Immature natural killer cell (primary cell): ENCODE measurements around the gene SLC2A5. TPM values are rescaled to one million over a fixed set of nuclear protein-coding genes. Genes with fewer than 3 reads are reported as not detected.

Experiments
- DNase-seq, 3 donors: peaks; one replicate each; pipeline ENCODE4 v3.0.0; 2022; ENCODE audit warnings: mixed read lengths in 1 of 3
- H3K27ac Mint-ChIP-seq, 6 donors: one replicate each; pipeline ENCODE4 v1.8.0; 2020; ENCODE audit warnings: mixed read lengths in 6 of 6, mild to moderate bottlenecking in 5 of 6, inconsistent platforms in 4 of 6, moderate library complexity in 3 of 6
- H3K27me3 Mint-ChIP-seq, 3 donors: one replicate each; pipeline ENCODE4 v1.8.0; 2020 to 2021; ENCODE audit warnings: low read depth in 3 of 3, mild to moderate bottlenecking in 3 of 3, mixed read lengths in 3 of 3, moderate library complexity in 3 of 3, inconsistent platforms in 1 of 3
- H3K36me3 Mint-ChIP-seq, 3 donors: one replicate each; pipeline ENCODE4 v1.8.0; 2020; ENCODE audit warnings: mixed read lengths in 3 of 3, inconsistent platforms in 2 of 3, mild to moderate bottlenecking in 2 of 3
- H3K4me1 Mint-ChIP-seq, 2 donors: one replicate each; pipeline ENCODE4 v1.8.0; 2020; ENCODE audit warnings: inconsistent platforms in 2 of 2, mild to moderate bottlenecking in 2 of 2, mixed read lengths in 2 of 2, moderate library complexity in 1 of 2
- H3K4me3 Mint-ChIP-seq, 5 donors: one replicate each; pipeline ENCODE4 v1.8.0; 2020; ENCODE audit warnings: mild to moderate bottlenecking in 5 of 5, mixed read lengths in 5 of 5, inconsistent platforms in 3 of 5, moderate library complexity in 3 of 5
- H3K9me3 Mint-ChIP-seq, 6 donors: one replicate each; pipeline ENCODE4 v1.8.0; 2020; ENCODE audit warnings: mild to moderate bottlenecking in 6 of 6, mixed read lengths in 6 of 6, inconsistent platforms in 4 of 6, moderate library complexity in 3 of 6
- polyA plus RNA-seq, 3 donors: library from polyadenylated mRNA; unstranded; fragments of 300-500 nt; fragmentation: Illumina TruSeq; gene quantifications; one replicate each; pipeline ENCODE4 v1.2.3, GENCODE V29; 2021

Gene SLC2A5, protein sequence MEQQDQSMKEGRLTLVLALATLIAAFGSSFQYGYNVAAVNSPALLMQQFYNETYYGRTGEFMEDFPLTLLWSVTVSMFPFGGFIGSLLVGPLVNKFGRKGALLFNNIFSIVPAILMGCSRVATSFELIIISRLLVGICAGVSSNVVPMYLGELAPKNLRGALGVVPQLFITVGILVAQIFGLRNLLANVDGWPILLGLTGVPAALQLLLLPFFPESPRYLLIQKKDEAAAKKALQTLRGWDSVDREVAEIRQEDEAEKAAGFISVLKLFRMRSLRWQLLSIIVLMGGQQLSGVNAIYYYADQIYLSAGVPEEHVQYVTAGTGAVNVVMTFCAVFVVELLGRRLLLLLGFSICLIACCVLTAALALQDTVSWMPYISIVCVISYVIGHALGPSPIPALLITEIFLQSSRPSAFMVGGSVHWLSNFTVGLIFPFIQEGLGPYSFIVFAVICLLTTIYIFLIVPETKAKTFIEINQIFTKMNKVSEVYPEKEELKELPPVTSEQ
- polyA plus RNA-seq = under 1 TPM in 1 of 3 donors, not detected in 2; 0.07 TPM

- Mint-ChIP-seq H3K4me3 (no peak within 1 kb of the TSS), H3K27me3 (peaks cover 0 to 4% (median 2%) of the 10 kb centered on the region in 3 donors), H3K27ac (peak within 1 kb of the TSS in 1 of 6 donors; percentile 17), H3K4me1 (no peaks in the 10 kb centered on the region), H3K36me3 (no peaks in the 10 kb centered on the region), H3K9me3 (no peaks in the 10 kb centered on the region)
- no peak for DNase-seq
Observed at GRCh38 chr1:9069326-9070100, at the start of gene SLC2A5. Gene SLC2A5, minus strand, starts transcription at chr1:9069635. Its CDS starts 99 bp downstream, at chr1:9069536.

- H3K4me3 Mint-ChIP-seq = no peak overlapping the region
- H3K36me3 Mint-ChIP-seq = no peaks in the 10 kb centered on the region
- no peaks in the 10 kb centered on the region for H3K9me3 Mint-ChIP-seq
- DNase-seq = no peak
- H3K4me1 Mint-ChIP-seq = peaks cover 5 to 9% of the 10 kb centered on the region in 2 donors
- H3K27ac Mint-ChIP-seq = no peak overlapping the region
- peaks cover 2 to 7% (median 5%) of the 10 kb centered on the region in 3 donors for H3K27me3 Mint-ChIP-seq
Observed at GRCh38 chr1:9118186-9118585, 48.8 kb upstream of the SLC2A5 start.

GRCh38 chr1:9115351-9116205 is 46.1 kb upstream of the SLC2A5 start:
- Mint-ChIP-seq H3K4me3 (no peak overlapping the region), H3K9me3 (no peaks in the 10 kb centered on the region), H3K27ac (peak overlapping the region in 1 of 6 donors; percentile 50), H3K27me3 (peaks cover 0 to 5% (median 3%) of the 10 kb centered on the region in 3 donors), H3K36me3 (no peaks in the 10 kb centered on the region), H3K4me1 (no peaks in the 10 kb centered on the region)
- DNase-seq = no peak

DNA sequence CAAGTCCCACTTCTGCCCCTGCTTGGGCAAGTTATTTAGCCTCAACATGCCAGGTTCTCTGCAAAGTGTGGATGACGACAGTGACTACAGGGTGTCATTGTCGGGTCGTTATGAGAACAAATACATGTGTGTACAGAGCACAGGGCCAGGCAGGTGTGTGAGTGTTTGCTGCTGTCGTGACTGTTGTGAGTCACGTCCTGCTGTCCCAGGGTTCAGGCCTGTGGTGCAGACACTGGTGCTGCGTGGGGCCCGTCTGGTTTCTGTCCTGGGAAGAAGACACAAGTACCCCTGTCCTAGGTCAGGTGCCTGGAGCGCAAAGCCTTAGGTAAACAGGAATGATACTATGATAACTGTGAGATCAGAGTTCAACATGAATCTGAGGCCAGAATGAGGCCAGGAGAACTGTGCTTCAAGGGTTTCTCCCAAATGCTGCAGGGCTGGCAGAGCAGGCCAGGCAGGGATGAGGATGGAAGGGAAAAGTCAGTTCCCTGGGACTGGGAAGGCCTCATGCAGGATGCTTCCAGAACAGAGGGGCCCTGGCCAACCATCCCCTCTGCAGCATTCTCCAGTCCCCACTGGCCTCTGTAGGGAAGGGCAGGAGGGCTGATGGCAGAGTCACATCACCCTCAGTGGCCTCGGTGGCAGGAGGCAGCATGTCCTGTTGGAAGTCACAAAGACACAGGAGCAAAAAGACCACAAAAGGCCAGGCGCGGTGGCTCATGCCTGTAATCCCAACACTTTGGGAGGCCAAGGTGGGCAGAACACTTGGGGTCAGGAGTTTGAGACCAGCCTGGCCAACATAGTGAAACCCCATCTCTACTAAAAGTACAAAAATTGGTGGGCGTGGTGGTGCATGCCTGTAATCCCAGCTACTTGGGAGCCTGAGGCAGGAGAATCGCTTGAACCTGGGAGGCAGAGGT is 43.8 kb upstream of the SLC2A5 start:
- Mint-ChIP-seq H3K9me3 (no peaks in the 10 kb centered on the region), H3K27me3 (peaks cover 0 to 3% (median 1%) of the 10 kb centered on the region in 3 donors), H3K27ac (no peak overlapping the region), H3K4me1 (no peaks in the 10 kb centered on the region), H3K4me3 (no peak overlapping the region), H3K36me3 (no peaks in the 10 kb centered on the region)
- DNase-seq = no peak

- no peak for DNase-seq
- Mint-ChIP-seq H3K4me3 (no peak overlapping the region), H3K36me3 (no peaks in the 10 kb centered on the region), H3K27ac (no peak overlapping the region), H3K27me3 (peaks cover 0 to 1% (median 0%) of the 10 kb centered on the region in 3 donors), H3K9me3 (no peaks in the 10 kb centered on the region), H3K4me1 (no peaks in the 10 kb centered on the region)
Observed at GRCh38 chr1:9111957-9112356, 42.5 kb upstream of the SLC2A5 start.

GRCh38 chr1:9111357-9111691 is 41.9 kb upstream of the SLC2A5 start:
- no peak for DNase-seq
- H3K27me3 Mint-ChIP-seq = peaks cover 0 to 1% (median 0%) of the 10 kb centered on the region in 3 donors
- H3K27ac Mint-ChIP-seq = no peak overlapping the region
- H3K9me3 Mint-ChIP-seq = no peaks in the 10 kb centered on the region
- no peak overlapping the region for H3K4me3 Mint-ChIP-seq
- no peaks in the 10 kb centered on the region for H3K36me3 Mint-ChIP-seq
- H3K4me1 Mint-ChIP-seq = no peaks in the 10 kb centered on the region

DNA sequence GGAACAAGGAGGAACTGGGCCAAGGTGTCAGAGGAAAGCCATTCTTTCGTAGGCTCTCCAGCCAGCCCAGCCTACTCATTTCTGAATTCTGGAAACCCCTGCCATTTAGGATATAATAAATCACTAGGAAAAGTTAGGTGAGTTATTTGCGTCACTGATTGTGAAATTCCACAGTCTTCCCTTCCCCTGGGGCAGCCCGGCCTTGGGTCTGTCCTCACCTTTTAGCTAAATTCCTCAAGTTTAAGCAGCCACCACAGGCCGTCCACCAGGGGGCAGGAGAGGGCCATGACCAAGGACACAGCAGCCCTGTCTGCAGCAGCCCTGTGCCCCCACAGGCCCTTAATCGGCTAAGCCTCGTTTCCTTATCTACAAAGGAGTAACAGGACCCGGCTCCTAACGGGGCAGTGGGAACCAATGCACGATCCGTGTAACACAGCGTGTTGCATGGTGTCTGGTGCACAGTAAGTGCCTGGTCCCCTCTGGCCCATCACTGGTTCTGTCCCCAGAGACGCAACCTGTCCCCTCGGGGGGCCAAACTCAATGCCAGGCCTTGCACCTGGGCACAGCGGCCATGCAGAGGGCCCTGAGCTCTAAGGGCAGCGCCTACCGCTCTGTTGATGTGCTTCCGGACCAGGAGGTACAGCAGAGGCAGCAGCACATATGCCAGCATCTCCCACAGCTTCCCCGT is 41.4 kb upstream of the SLC2A5 start:
- Mint-ChIP-seq H3K27ac (no peak overlapping the region), H3K4me1 (no peaks in the 10 kb centered on the region), H3K27me3 (peaks cover 0 to 1% (median 0%) of the 10 kb centered on the region in 3 donors), H3K9me3 (no peaks in the 10 kb centered on the region), H3K4me3 (no peak overlapping the region), H3K36me3 (no peaks in the 10 kb centered on the region)
- peak; percentile 61 to 66 (median 61) for DNase-seq

- Mint-ChIP-seq H3K4me1 (no peaks in the 10 kb centered on the region), H3K27me3 (no peaks in the 10 kb centered on the region), H3K36me3 (no peaks in the 10 kb centered on the region), H3K27ac (no peak overlapping the region), H3K9me3 (no peaks in the 10 kb centered on the region), H3K4me3 (no peak overlapping the region)
- no peak for DNase-seq
Observed at GRCh38 chr1:9108056-9108665, 38.7 kb upstream of the SLC2A5 start.

DNA sequence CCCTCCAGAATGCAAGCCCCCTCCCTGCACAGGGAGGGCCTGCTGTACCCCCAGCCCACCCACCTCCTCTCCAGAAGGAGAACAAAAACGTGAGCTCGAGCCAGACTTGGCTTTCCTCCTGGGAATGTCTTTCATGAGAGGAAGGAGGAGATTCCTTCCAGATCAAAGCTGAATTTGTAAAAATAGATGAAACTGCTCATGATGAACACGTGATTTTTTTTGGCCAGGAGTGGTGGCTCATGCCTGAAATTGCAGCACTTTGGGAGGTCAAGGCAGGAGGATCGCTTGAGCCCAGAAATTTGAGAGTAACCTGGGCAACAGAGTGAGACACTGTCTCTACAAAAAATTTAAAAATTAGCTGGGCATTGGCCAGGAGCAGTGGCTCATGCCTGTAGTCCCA is 37.7 kb upstream of the SLC2A5 start:
- H3K9me3 Mint-ChIP-seq = no peaks in the 10 kb centered on the region
- no peaks in the 10 kb centered on the region for H3K36me3 Mint-ChIP-seq
- no peak overlapping the region for H3K4me3 Mint-ChIP-seq
- no peak overlapping the region for H3K27ac Mint-ChIP-seq
- H3K27me3 Mint-ChIP-seq = no peaks in the 10 kb centered on the region
- H3K4me1 Mint-ChIP-seq = no peaks in the 10 kb centered on the region
- no peak for DNase-seq

DNA sequence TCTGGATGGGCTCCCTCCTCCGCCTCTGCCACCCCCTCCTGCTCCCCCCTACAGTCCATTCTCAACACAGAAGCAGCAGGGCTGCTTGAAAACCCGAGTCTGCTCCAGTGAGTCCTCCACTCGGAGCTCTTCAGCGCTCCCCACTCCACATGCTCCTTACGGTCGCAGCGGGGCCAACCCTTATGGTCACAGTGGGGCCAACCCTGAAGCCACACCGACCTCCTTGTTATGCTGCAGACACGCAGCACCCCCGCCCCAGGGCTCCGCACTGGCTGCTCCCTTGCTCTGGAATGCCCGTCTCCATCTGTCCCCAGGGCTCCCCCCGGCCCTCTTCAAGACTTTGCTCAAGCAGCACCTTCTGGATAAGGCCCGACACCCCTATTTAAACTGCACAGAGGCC is 36.9 kb upstream of the SLC2A5 start:
- Mint-ChIP-seq H3K9me3 (no peaks in the 10 kb centered on the region), H3K27ac (no peak overlapping the region), H3K4me3 (no peak overlapping the region), H3K4me1 (no peaks in the 10 kb centered on the region), H3K36me3 (no peaks in the 10 kb centered on the region), H3K27me3 (no peaks in the 10 kb centered on the region)
- no peak for DNase-seq

DNA sequence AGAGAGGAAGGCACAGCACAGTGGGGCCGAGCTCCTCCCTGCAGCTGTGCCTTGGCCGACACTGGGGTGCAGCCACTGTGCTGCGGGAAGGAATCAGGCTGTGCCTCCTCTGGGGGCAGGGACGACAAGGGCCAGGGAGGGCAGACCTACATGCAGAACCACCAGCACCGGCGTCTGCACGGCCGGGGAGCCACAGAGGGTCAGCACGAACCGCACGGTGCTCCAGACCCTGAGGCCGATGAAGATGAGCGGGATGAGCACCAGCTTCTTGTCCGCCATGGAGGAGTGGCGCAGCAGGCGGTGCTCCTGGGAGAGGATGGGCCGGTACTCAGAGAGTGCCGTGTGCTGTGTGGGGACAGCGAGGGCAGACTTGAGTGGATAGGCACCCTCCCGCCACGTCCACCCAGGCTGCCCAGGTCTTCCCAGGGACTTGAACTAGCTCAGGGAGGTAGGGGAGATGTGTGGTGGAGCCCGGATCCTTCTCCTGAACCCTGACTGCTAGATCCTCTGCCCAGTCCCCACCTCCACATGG is 36.0 kb upstream of the SLC2A5 start:
- Mint-ChIP-seq H3K36me3 (no peaks in the 10 kb centered on the region), H3K4me1 (no peaks in the 10 kb centered on the region), H3K27ac (no peak overlapping the region), H3K4me3 (no peak overlapping the region), H3K9me3 (no peaks in the 10 kb centered on the region), H3K27me3 (no peaks in the 10 kb centered on the region)
- DNase-seq = no peak
